ENCODE measurements around the gene ARID1B. TPM values are rescaled to one million over a fixed set of nuclear protein-coding genes. Genes with fewer than 3 reads are reported as not detected.

Gene ARID1B
- total RNA-seq, 1 experiment from 2014 or later = 35.6 TPM

DNA sequence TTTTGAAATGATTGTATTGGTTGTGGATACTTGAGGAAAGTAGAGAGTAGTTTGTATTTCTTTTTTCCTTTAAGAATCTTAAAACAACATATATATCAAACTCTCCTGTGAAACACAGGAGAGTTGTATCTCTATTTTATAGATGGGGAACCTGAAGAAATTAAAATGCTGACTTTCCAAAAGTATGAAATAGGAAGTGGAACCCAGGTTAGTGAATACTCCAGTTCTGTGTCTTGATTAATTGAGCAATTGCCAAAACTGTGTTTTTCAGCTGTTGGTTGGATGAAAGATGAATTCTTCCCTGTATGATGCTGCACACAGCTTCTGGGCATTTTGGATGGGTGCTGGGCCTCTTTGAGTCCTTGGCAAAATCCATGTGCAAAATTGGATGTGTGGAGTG is 86.3 kb downstream of the ARID1B start:
- H3K79me2 ChIP-seq (ENCODE audit: insufficient read depth, low read length) = peaks cover 69% of the 10 kb centered on the region
- ATAC-seq (no peak), DNase-seq (ENCODE audit: low read depth, low spot score) (no peak)
- no TSS peak for BruUV-seq (replicated peaks)
- TF ChIP-seq TCF7L2 (IDR thresholded peaks at IDR 0.05; ENCODE audit: borderline replicate concordance, extremely low read depth, insufficient read depth, insufficient read length) = no peak
- TF ChIP-seq, protein P1, sequence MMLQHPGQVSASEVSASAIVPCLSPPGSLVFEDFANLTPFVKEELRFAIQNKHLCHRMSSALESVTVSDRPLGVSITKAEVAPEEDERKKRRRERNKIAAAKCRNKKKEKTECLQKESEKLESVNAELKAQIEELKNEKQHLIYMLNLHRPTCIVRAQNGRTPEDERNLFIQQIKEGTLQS (IDR thresholded peaks at IDR 0.05) = no peak
- TF ChIP-seq POLR2AphosphoS5 (IDR thresholded peaks at IDR 0.05; ENCODE audit: low read depth, low read length) = no peak
- no peak overlapping the region for H3K4me2 ChIP-seq (ENCODE audit: low read length)
- ChIA-PET CTCF (no interaction called here), RAD21 (ENCODE audit: low non-redundant PET in 1 of 2, low total read pairs in 2 of 2, uncharacterized antibody in 2 of 2, unreplicated experiment in 2 of 2) (no interaction called here), POLR2A (no interaction called here)
- no peaks in the 10 kb centered on the region for H3K9me3 ChIP-seq (ENCODE audit: control insufficient read depth in 1 of 2, insufficient read depth in 1 of 2, low read depth in 1 of 2, low read length in 2 of 2)
- no peaks in the 10 kb centered on the region for H3K36me3 ChIP-seq (ENCODE audit: control insufficient read depth in 1 of 2, insufficient read depth in 2 of 2, low read length in 2 of 2)
- peaks cover 14% of the 10 kb centered on the region for H4K20me1 ChIP-seq (ENCODE audit: insufficient read depth)
- H3K27me3 ChIP-seq (ENCODE audit: insufficient read depth, low read length) = no peaks in the 10 kb centered on the region
- H3K4me3 ChIP-seq (replicated peaks in 1 of 2; ENCODE audit: low read depth in 1 of 2, low read length in 2 of 2) = no peak overlapping the region
- no peak overlapping the region for H3K27ac ChIP-seq (ENCODE audit: low read depth, low read length)
- H3K4me1 ChIP-seq (ENCODE audit: control insufficient read depth in 1 of 2, insufficient read depth in 2 of 2, low read length in 2 of 2) = no peaks in the 10 kb centered on the region
- intact Hi-C loops (cut with micrococcal nuclease) = no loop called here
- no peak overlapping the region for H2AFZ ChIP-seq (ENCODE audit: low read depth, low read length, poor library complexity, severe bottlenecking)
- H3K9ac ChIP-seq (ENCODE audit: low read length) = no peak overlapping the region
- no peaks in the 10 kb centered on the region for H3K9me2 ChIP-seq (ENCODE audit: insufficient read depth)

DNA sequence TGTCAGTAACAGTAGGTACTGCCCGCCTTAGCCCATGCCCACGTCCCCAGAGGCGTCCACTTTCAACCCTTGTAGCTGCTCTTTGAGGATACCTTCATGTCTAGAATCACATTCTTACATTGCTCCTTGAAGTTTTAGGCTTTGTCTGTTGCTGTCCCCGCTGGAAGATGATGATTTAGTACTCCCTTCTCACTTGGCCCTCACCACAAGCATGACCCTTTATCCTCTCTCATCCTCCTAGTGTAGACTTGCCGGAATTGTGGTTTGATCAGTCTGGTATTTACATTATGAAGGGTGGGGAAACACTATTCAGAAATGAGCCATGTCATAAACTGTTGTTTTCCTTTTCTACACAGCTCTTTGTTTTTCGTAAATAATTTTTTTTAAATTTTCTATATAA is 87.4 kb downstream of the ARID1B start:
- no peaks in the 10 kb centered on the region for H3K36me3 ChIP-seq (ENCODE audit: control insufficient read depth in 1 of 2, insufficient read depth in 2 of 2, low read length in 2 of 2)
- no peak overlapping the region for H3K27ac ChIP-seq (ENCODE audit: low read depth, low read length)
- CTCF ChIA-PET = no interaction called here
- H3K9ac ChIP-seq (ENCODE audit: low read length) = no peak overlapping the region
- peaks cover 70% of the 10 kb centered on the region for H3K79me2 ChIP-seq (ENCODE audit: insufficient read depth, low read length)
- no peak overlapping the region for H3K4me3 ChIP-seq (replicated peaks in 1 of 2; ENCODE audit: low read depth in 1 of 2, low read length in 2 of 2)
- DNase-seq (ENCODE audit: low read depth, low spot score) (no peak), ATAC-seq (no peak)
- H3K27me3 ChIP-seq (ENCODE audit: insufficient read depth, low read length) = no peaks in the 10 kb centered on the region
- H2AFZ ChIP-seq (ENCODE audit: low read depth, low read length, poor library complexity, severe bottlenecking) = no peak overlapping the region
- H3K4me1 ChIP-seq (ENCODE audit: control insufficient read depth in 1 of 2, insufficient read depth in 2 of 2, low read length in 2 of 2) = no peaks in the 10 kb centered on the region
- no TSS peak for BruUV-seq (replicated peaks)
- peaks cover 18% of the 10 kb centered on the region for H4K20me1 ChIP-seq (ENCODE audit: insufficient read depth)
- POLR2A ChIA-PET = no interaction called here
- H3K9me3 ChIP-seq (ENCODE audit: control insufficient read depth in 1 of 2, insufficient read depth in 1 of 2, low read depth in 1 of 2, low read length in 2 of 2) = no peaks in the 10 kb centered on the region
- H3K4me2 ChIP-seq (ENCODE audit: low read length) = no peak overlapping the region
- intact Hi-C loops (cut with micrococcal nuclease) = no loop called here
- H3K9me2 ChIP-seq (ENCODE audit: insufficient read depth) = no peaks in the 10 kb centered on the region
- RAD21 ChIA-PET (ENCODE audit: low non-redundant PET in 1 of 2, low total read pairs in 2 of 2, uncharacterized antibody in 2 of 2, unreplicated experiment in 2 of 2) = no interaction called here
- TF ChIP-seq EZH2phosphoT487 (IDR thresholded peaks at IDR 0.05; ENCODE audit: borderline replicate concordance) (no peak), ZNF274 (IDR thresholded peaks at IDR 0.05; ENCODE audit: low read depth, low read length) (no peak), JUND (IDR thresholded peaks at IDR 0.05) (no peak), ELF1 (IDR thresholded peaks at IDR 0.05; ENCODE audit: borderline replicate concordance, low read depth) (no peak), RAD21 (IDR thresholded peaks at IDR 0.05; ENCODE audit: low read depth) (no peak), EGR1 (IDR thresholded peaks at IDR 0.05; ENCODE audit: low read depth) (no peak), FOSL1 (IDR thresholded peaks at IDR 0.05; ENCODE audit: low read depth) (no peak), SP1 (IDR thresholded peaks at IDR 0.05; ENCODE audit: low read depth) (no peak), SRF (IDR thresholded peaks at IDR 0.05; ENCODE audit: low read depth) (no peak), CBX3 (IDR thresholded peaks at IDR 0.05; ENCODE audit: low read depth) (no peak), SIN3A (IDR thresholded peaks at IDR 0.05; ENCODE audit: low read depth) (no peak), EZH2 (IDR thresholded peaks at IDR 0.05) (no peak), ZFX (IDR thresholded peaks at IDR 0.05) (no peak), CEBPB (IDR thresholded peaks at IDR 0.05; ENCODE audit: low read depth) (no peak)
- TF ChIP-seq, protein P2, sequence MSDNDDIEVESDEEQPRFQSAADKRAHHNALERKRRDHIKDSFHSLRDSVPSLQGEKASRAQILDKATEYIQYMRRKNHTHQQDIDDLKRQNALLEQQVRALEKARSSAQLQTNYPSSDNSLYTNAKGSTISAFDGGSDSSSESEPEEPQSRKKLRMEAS (IDR thresholded peaks at IDR 0.05) = no peak
- TF ChIP-seq, protein P3, sequence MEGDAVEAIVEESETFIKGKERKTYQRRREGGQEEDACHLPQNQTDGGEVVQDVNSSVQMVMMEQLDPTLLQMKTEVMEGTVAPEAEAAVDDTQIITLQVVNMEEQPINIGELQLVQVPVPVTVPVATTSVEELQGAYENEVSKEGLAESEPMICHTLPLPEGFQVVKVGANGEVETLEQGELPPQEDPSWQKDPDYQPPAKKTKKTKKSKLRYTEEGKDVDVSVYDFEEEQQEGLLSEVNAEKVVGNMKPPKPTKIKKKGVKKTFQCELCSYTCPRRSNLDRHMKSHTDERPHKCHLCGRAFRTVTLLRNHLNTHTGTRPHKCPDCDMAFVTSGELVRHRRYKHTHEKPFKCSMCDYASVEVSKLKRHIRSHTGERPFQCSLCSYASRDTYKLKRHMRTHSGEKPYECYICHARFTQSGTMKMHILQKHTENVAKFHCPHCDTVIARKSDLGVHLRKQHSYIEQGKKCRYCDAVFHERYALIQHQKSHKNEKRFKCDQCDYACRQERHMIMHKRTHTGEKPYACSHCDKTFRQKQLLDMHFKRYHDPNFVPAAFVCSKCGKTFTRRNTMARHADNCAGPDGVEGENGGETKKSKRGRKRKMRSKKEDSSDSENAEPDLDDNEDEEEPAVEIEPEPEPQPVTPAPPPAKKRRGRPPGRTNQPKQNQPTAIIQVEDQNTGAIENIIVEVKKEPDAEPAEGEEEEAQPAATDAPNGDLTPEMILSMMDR (IDR thresholded peaks at IDR 0.05 in 2 of 3, conservative IDR thresholded peaks at IDR 0.05 in 1 of 3; ENCODE audit: borderline replicate concordance in 1 of 3, insufficient read depth in 1 of 3, low read depth in 2 of 3, low read length in 2 of 3) = no peak
- TF ChIP-seq, protein P4, sequence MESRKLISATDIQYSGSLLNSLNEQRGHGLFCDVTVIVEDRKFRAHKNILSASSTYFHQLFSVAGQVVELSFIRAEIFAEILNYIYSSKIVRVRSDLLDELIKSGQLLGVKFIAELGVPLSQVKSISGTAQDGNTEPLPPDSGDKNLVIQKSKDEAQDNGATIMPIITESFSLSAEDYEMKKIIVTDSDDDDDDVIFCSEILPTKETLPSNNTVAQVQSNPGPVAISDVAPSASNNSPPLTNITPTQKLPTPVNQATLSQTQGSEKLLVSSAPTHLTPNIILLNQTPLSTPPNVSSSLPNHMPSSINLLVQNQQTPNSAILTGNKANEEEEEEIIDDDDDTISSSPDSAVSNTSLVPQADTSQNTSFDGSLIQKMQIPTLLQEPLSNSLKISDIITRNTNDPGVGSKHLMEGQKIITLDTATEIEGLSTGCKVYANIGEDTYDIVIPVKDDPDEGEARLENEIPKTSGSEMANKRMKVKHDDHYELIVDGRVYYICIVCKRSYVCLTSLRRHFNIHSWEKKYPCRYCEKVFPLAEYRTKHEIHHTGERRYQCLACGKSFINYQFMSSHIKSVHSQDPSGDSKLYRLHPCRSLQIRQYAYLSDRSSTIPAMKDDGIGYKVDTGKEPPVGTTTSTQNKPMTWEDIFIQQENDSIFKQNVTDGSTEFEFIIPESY (IDR thresholded peaks at IDR 0.05; ENCODE audit: extremely low read depth, insufficient replicate concordance, low read length) = no peak
